H1 (cell line): ENCODE measurements around the gene SEMA4F. TPM values are rescaled to one million over a fixed set of nuclear protein-coding genes. Genes with fewer than 3 reads are reported as not detected.

Experiments used
- CTCF ChIA-PET: fragments of 300-600 bp; sonication (Branson Sonifier 250); formaldehyde crosslinking; loops from one replicate; lab custom pipeline; 2021; ENCODE audit not compliant: partially characterized antibody; lab: Charles Lee
- POLR2A ChIA-PET: fragments of 300-600 bp; sonication (Branson Sonifier 250); formaldehyde crosslinking; loops from one replicate; lab custom pipeline; 2021; ENCODE audit warnings: inconsistent platforms; ENCODE audit not compliant: partially characterized antibody; lab: Charles Lee
- DNase-seq, 2 experiments: peaks; one replicate each; pipeline versions ENCODE4 v3.0.0 to v3.0.0-alpha.2; 2010 to 2022; ENCODE audit warnings: low spot score in 2 of 2, low read depth in 1 of 2, mixed read lengths in 1 of 2
- FAIRE-seq: peaks from 2 replicates; lab custom pipeline; 2011; peaks lifted over from hg19 to GRCh38; lab: Jason Lieb, UNC
- H2AFZ ChIP-seq: 2 replicates; pipeline ENCODE4 v1.8.1; 2012; ENCODE audit warnings: low read length, inconsistent platforms
- H2AK5ac ChIP-seq: 2 replicates; pipeline ENCODE4 v1.6.1; 2013; ENCODE audit warnings: low read depth, low read length
- H2BK120ac ChIP-seq: replicated peaks from 2 replicates; pipeline ENCODE3; 2013; ENCODE audit warnings: low read depth, low read length, inconsistent platforms
- H2BK12ac ChIP-seq: 2 replicates; pipeline ENCODE4 v1.6.1; 2013; ENCODE audit warnings: low read depth, low read length
- H2BK15ac ChIP-seq: 2 replicates; pipeline ENCODE4 v1.6.1; 2013; ENCODE audit warnings: low read length
- H2BK20ac ChIP-seq: 2 replicates; pipeline ENCODE4 v1.6.1; 2013; ENCODE audit warnings: low read length
- H2BK5ac ChIP-seq: 2 replicates; pipeline ENCODE4 v1.6.1; 2013; ENCODE audit warnings: low read depth, low read length
- H3K14ac ChIP-seq: 2 replicates; pipeline ENCODE4 v1.6.1; 2013; ENCODE audit warnings: inconsistent platforms; ENCODE audit not compliant: insufficient read length
- H3K18ac ChIP-seq: 2 replicates; pipeline ENCODE4 v1.6.1; 2013; ENCODE audit warnings: low read length; ENCODE audit errors: extremely low read depth
- H3K23ac ChIP-seq: 2 replicates; pipeline ENCODE4 v1.6.1; 2013; ENCODE audit warnings: inconsistent platforms; ENCODE audit not compliant: insufficient read length
- H3K23me2 ChIP-seq: 2 replicates; pipeline ENCODE4 v1.6.1; 2013; ENCODE audit warnings: low read depth, low read length
- H3K27ac ChIP-seq: 2 replicates; pipeline ENCODE4 v1.6.1; 2011; ENCODE audit warnings: low read depth, low read length, inconsistent platforms
- H3K27me3 ChIP-seq, 4 experiments: replicated peaks in 1 of 4; 1 replicate in 1 of 4; 2 replicates in 3 of 4; pipeline versions ENCODE4 v1.6.1 to v1.8.1; 2011 to 2013; ENCODE audit warnings: low read length in 3 of 4, mild to moderate bottlenecking in 3 of 4, inconsistent platforms in 2 of 4, mixed read lengths in 2 of 4, moderate library complexity in 1 of 4; ENCODE audit not compliant: control insufficient read depth in 3 of 4, insufficient read depth in 3 of 4; ENCODE audit errors: extremely low read depth in 1 of 4
- H3K36me3 ChIP-seq, 4 experiments: 2 replicates each; pipeline versions ENCODE4 v1.6.1 to v1.8.1; 2011 to 2013; ENCODE audit warnings: mild to moderate bottlenecking in 4 of 4, low read length in 3 of 4, moderate library complexity in 2 of 4, control low read depth in 1 of 4, inconsistent platforms in 1 of 4; ENCODE audit not compliant: insufficient read depth in 4 of 4, control insufficient read depth in 2 of 4
- H3K4ac ChIP-seq: replicated peaks from 2 replicates; pipeline ENCODE3; 2013; ENCODE audit warnings: low read length, low read depth, mixed read lengths, inconsistent platforms; ENCODE audit not compliant: insufficient read length
- H3K4me1 ChIP-seq, 4 experiments: replicated peaks in 1 of 4; 1 replicate in 1 of 4; 2 replicates in 3 of 4; pipeline versions ENCODE4 v1.6.1 to v1.8.1; 2011 to 2013; ENCODE audit warnings: low read length in 3 of 4, inconsistent platforms in 2 of 4, mixed read lengths in 1 of 4; ENCODE audit not compliant: insufficient read depth in 4 of 4, control insufficient read depth in 3 of 4
- H3K4me2 ChIP-seq, 2 experiments: 2 replicates each; pipeline versions ENCODE4 v1.6.1 to v1.8.1; 2011 to 2013; ENCODE audit warnings: low read depth in 2 of 2, low read length in 2 of 2, control low read depth in 1 of 2, inconsistent platforms in 1 of 2, mild to moderate bottlenecking in 1 of 2; ENCODE audit not compliant: insufficient read depth in 1 of 2
- H3K4me3 ChIP-seq, 4 experiments: fragments of 200-600, 300-600 bp in 1 of 4; sonication (generic), shearing (Covaris generic), sonication (Bioruptor Twin) in 1 of 4; 2 replicates each; pipeline versions ENCODE4 v1.5.1 to v1.8.1; 2011 to 2016; ENCODE audit warnings: low read length in 4 of 4, low read depth in 3 of 4, control low read depth in 2 of 4, inconsistent platforms in 2 of 4, mild to moderate bottlenecking in 2 of 4, mixed read lengths in 1 of 4, moderate library complexity in 1 of 4; ENCODE audit not compliant: insufficient read depth in 2 of 4; ENCODE audit errors: extremely low read depth in 1 of 4
- H3K56ac ChIP-seq: replicated peaks from 2 replicates; pipeline ENCODE3; 2013; ENCODE audit warnings: low read depth, mild to moderate bottlenecking, mixed read lengths, low read length, inconsistent platforms; ENCODE audit not compliant: insufficient read length
- H3K79me1 ChIP-seq: 2 replicates; pipeline ENCODE4 v1.6.1; 2013; ENCODE audit warnings: low read depth, low read length, control low read depth
- H3K79me2 ChIP-seq, 2 experiments: 2 replicates each; pipeline versions ENCODE4 v1.6.1 to v1.8.1; 2012 to 2013; ENCODE audit warnings: low read length in 2 of 2, mild to moderate bottlenecking in 2 of 2, inconsistent platforms in 1 of 2; ENCODE audit not compliant: insufficient read depth in 2 of 2, control insufficient read depth in 1 of 2
- H3K9ac ChIP-seq, 4 experiments: replicated peaks in 1 of 4; 1 replicate in 1 of 4; 2 replicates in 3 of 4; pipeline versions ENCODE4 v1.6.1 to v1.8.1; 2011 to 2013; ENCODE audit warnings: low read depth in 3 of 4, low read length in 3 of 4, control low read depth in 2 of 4, mild to moderate bottlenecking in 2 of 4, moderate library complexity in 2 of 4, inconsistent platforms in 1 of 4; ENCODE audit errors: extremely low read depth in 1 of 4
- H3K9me3 ChIP-seq, 2 experiments: 2 replicates each; pipeline versions ENCODE4 v1.6.1 to v1.8.1; 2012 to 2013; ENCODE audit warnings: mild to moderate bottlenecking in 2 of 2, moderate library complexity in 2 of 2, control low read depth in 1 of 2, inconsistent platforms in 1 of 2, low read depth in 1 of 2, low read length in 1 of 2, mixed read lengths in 1 of 2; ENCODE audit not compliant: insufficient read depth in 2 of 2
- H4K20me1 ChIP-seq, 2 experiments: replicated peaks in 1 of 2; 2 replicates each; pipeline versions ENCODE3 to v1.8.1; 2011 to 2013; ENCODE audit warnings: inconsistent platforms in 2 of 2, low read length in 2 of 2, mild to moderate bottlenecking in 1 of 2; ENCODE audit not compliant: insufficient read depth in 2 of 2, control insufficient read depth in 1 of 2
- H4K5ac ChIP-seq: 2 replicates; pipeline ENCODE4 v1.6.1; 2013; ENCODE audit warnings: low read length, low read depth, mixed read lengths, inconsistent platforms; ENCODE audit not compliant: insufficient read length
- H4K8ac ChIP-seq: 2 replicates; pipeline ENCODE4 v1.8.0; 2013; ENCODE audit warnings: mild to moderate bottlenecking, moderate library complexity, low read length, inconsistent platforms; ENCODE audit not compliant: insufficient read depth; ENCODE audit errors: extremely low read depth
- H4K91ac ChIP-seq: replicated peaks from 2 replicates; pipeline ENCODE3; 2013; ENCODE audit warnings: low read length, mixed read lengths, inconsistent platforms; ENCODE audit not compliant: insufficient read length
- GTF2F1 ChIP-seq: IDR thresholded peaks from 2 replicates; pipeline ENCODE4 v1.6.1; 2012; ENCODE audit warnings: low read depth, low read length, improper control_type of control experiment, borderline replicate concordance
- KDM5A ChIP-seq: fragments of 200-600 bp; IDR thresholded peaks from 2 replicates; pipeline ENCODE4 v1.7.1; 2012; ENCODE audit warnings: mild to moderate bottlenecking, low read length, inconsistent platforms, mixed read lengths
- POU5F1 ChIP-seq: IDR thresholded peaks from 2 replicates; pipeline ENCODE4 v1.6.1; 2011; ENCODE audit warnings: low read depth, mild to moderate bottlenecking, low read length, moderate library complexity
- RAD21 ChIP-seq, 2 experiments: IDR thresholded peaks in 1 of 2; conservative IDR thresholded peaks in 1 of 2; 2 replicates each; pipeline ENCODE4 v1.6.1; 2011; ENCODE audit warnings: low read depth in 2 of 2, low read length in 2 of 2, improper control_type of control experiment in 1 of 2, inconsistent platforms in 1 of 2, mild to moderate bottlenecking in 1 of 2, moderate library complexity in 1 of 2
- RFX5 ChIP-seq: IDR thresholded peaks from 2 replicates; pipeline ENCODE4 v1.6.1; 2011; ENCODE audit warnings: low read depth, low read length, improper control_type of control experiment, borderline replicate concordance
- RNF2 ChIP-seq: fragments of 200-900, 300-1000 bp; sonication (generic); IDR thresholded peaks from 2 replicates; pipeline ENCODE4 v1.7.1; 2016; ENCODE audit warnings: borderline replicate concordance, low read depth, mild to moderate bottlenecking, antibody characterized with exemption, low read length; ENCODE audit not compliant: poor library complexity, severe bottlenecking; ENCODE audit errors: missing control alignments
- SIRT6 ChIP-seq: IDR thresholded peaks from one replicate; pipeline ENCODE4 v1.7.1; 2012; ENCODE audit warnings: low read length, inconsistent platforms
- SP1 ChIP-seq: IDR thresholded peaks from 2 replicates; pipeline ENCODE4 v1.6.1; 2011; ENCODE audit warnings: low read depth, low read length
- SRF ChIP-seq: IDR thresholded peaks from 2 replicates; pipeline ENCODE4 v1.6.1; 2011; ENCODE audit warnings: mild to moderate bottlenecking, low read depth, low read length, moderate library complexity
- polyA plus RNA-seq, 7 experiments: library from polyadenylated mRNA; depleted of rRNA in 3 of 7; stranded (reverse) in 5 of 7; unstranded in 2 of 7; fragments of >200 nt in 5 of 7; fragments of 200-250 nt in 2 of 7; gene quantifications; 1 replicate in 5 of 7; 2 replicates in 1 of 7; 4 replicates in 1 of 7; pipeline versions ENCODE4 v1.2.1 to v1.2.3, GENCODE V29; 2011 to 2013; ENCODE audit warnings: missing spikeins in 2 of 7, mixed read lengths in 2 of 7
- total RNA-seq: library from RNA; stranded (reverse); fragmentation: NEBNext Ultra II Directional; extraction: Animal tissue kit (Norgen Biotek cat#: 25700); gene quantifications from 2 replicates; pipeline ENCODE4 v1.2.1, GENCODE V29; 2021
- TF ChIP-seq, protein P1 (sequence below), 3 experiments: IDR thresholded peaks; 1 replicate in 2 of 3; 2 replicates in 1 of 3; pipeline versions ENCODE4 v1.5.1 to v1.6.1; 2011; ENCODE audit warnings: low read length in 3 of 3, mild to moderate bottlenecking in 3 of 3, inconsistent platforms in 2 of 3, low read depth in 1 of 3, moderate library complexity in 1 of 3; ENCODE audit not compliant: insufficient read depth in 1 of 3; ENCODE audit errors: control extremely low read depth in 1 of 3
- TF ChIP-seq, protein P2 (sequence below): IDR thresholded peaks from 2 replicates; pipeline ENCODE4 v1.6.1; 2011; ENCODE audit warnings: low read length, improper control_type of control experiment

SEMA4F gene
- total and polyA plus RNA-seq, 2 of the 8 experiments (the other 6 are each of a cell fraction or from before 2014, with no cell fraction given): 3.3 to 3.4 TPM

GRCh38 chr2:74706741-74707140, 52.7 kb downstream of the SEMA4F start:
- H3K56ac ChIP-seq: no peak overlapping the region
- DNase-seq: no peak
- TF ChIP-seq, protein P1, sequence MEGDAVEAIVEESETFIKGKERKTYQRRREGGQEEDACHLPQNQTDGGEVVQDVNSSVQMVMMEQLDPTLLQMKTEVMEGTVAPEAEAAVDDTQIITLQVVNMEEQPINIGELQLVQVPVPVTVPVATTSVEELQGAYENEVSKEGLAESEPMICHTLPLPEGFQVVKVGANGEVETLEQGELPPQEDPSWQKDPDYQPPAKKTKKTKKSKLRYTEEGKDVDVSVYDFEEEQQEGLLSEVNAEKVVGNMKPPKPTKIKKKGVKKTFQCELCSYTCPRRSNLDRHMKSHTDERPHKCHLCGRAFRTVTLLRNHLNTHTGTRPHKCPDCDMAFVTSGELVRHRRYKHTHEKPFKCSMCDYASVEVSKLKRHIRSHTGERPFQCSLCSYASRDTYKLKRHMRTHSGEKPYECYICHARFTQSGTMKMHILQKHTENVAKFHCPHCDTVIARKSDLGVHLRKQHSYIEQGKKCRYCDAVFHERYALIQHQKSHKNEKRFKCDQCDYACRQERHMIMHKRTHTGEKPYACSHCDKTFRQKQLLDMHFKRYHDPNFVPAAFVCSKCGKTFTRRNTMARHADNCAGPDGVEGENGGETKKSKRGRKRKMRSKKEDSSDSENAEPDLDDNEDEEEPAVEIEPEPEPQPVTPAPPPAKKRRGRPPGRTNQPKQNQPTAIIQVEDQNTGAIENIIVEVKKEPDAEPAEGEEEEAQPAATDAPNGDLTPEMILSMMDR (IDR thresholded peaks at IDR 0.05; ENCODE audit: control extremely low read depth in 1 of 3, insufficient read depth in 1 of 3, low read depth in 1 of 3, low read length in 3 of 3): no peak
- TF ChIP-seq RFX5: no peak
- TF ChIP-seq RNF2: no peak
- TF ChIP-seq KDM5A: no peak
- no peak for TF ChIP-seq SP1
- TF ChIP-seq, protein P2, sequence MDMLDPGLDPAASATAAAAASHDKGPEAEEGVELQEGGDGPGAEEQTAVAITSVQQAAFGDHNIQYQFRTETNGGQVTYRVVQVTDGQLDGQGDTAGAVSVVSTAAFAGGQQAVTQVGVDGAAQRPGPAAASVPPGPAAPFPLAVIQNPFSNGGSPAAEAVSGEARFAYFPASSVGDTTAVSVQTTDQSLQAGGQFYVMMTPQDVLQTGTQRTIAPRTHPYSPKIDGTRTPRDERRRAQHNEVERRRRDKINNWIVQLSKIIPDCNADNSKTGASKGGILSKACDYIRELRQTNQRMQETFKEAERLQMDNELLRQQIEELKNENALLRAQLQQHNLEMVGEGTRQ: no peak
- no peak for TF ChIP-seq RAD21 (IDR thresholded peaks at IDR 0.05 in 1 of 2, conservative IDR thresholded peaks at IDR 0.05 in 1 of 2; ENCODE audit: low read depth in 2 of 2, low read length in 2 of 2)
- no peak for TF ChIP-seq SRF
- no peak for TF ChIP-seq POU5F1
- no peak for TF ChIP-seq SIRT6
- no peak for TF ChIP-seq GTF2F1

More at GRCh38 chr2:74706741-74707140, 52.7 kb downstream of the SEMA4F start:
- Histone ChIP-seq H3K23me2 (no peaks in the 10 kb centered on the region), H3K9ac (no peak overlapping the region), H2BK120ac (no peak overlapping the region), H3K9me3 (no peaks in the 10 kb centered on the region), H3K18ac (no peak overlapping the region), H4K8ac (no peak overlapping the region), H4K91ac (no peak overlapping the region), H3K4ac (no peak overlapping the region), H4K5ac (no peak overlapping the region), H2BK12ac (no peak overlapping the region), H3K23ac (no peak overlapping the region), H3K27me3 (no peaks in the 10 kb centered on the region), H3K14ac (no peak overlapping the region), H2AK5ac (no peak overlapping the region), H3K79me1 (no peaks in the 10 kb centered on the region), H3K36me3 (no peaks in the 10 kb centered on the region), H2BK5ac (no peak overlapping the region), H2BK20ac (no peak overlapping the region), H3K4me2 (no peak overlapping the region), H3K27ac (no peak overlapping the region), H2BK15ac (no peak overlapping the region), H3K4me1 (no peaks in the 10 kb centered on the region), H2AFZ (no peak overlapping the region), H4K20me1 (no peaks in the 10 kb centered on the region), H3K4me3 (no peak overlapping the region), H3K79me2 (no peaks in the 10 kb centered on the region)
- ChIA-PET CTCF (interaction anchor here (1.4 kb wide), 1 partner anchor 15 kb away, joined by 5 read pairs; no protein-coding TSS in a partner anchor), POLR2A (interaction anchor here (0.6 kb wide), 1 partner anchor 1473 kb away, joined by 3 read pairs; the partner anchor contains the start of gene CCT7)
- no peak for FAIRE-seq
